B cell (primary cell): ENCODE data around the gene SCNN1B. TPM values are rescaled to one million over a fixed set of nuclear protein-coding genes. Genes with fewer than 3 reads are reported as not detected.

ENCODE experiments used
- ATAC-seq: fragments of 200-7000 bp; cut with Tn5 transposase; one replicate; pipeline ENCODE4 v1.10.0; 2021; ENCODE audit warnings: low read depth, mild to moderate bottlenecking, moderate number of reproducible peaks, moderate library complexity
- CTCF ChIA-PET: fragments of 350-600 bp; sonication (Branson Sonifier 250); formaldehyde crosslinking; loops from one replicate; lab custom pipeline; 2021; ENCODE audit warnings: antibody characterized with exemption, inconsistent platforms; lab: Charles Lee
- POLR2A ChIA-PET: fragments of 350-600 bp; sonication (Branson Sonifier 250); formaldehyde crosslinking; loops from one replicate; lab custom pipeline; 2021; ENCODE audit warnings: antibody characterized with exemption; lab: Charles Lee
- DNase-seq: peaks from one replicate; pipeline ENCODE4 v3.0.0; 2013
- H2AFZ ChIP-seq: 2 replicates; pipeline ENCODE4 v1.6.1; 2012; ENCODE audit warnings: mild to moderate bottlenecking, low read depth, low read length; ENCODE audit not compliant: insufficient read depth, poor library complexity, severe bottlenecking
- H3K27ac ChIP-seq, 2 donors: 1 replicate in 1 of 2; 2 replicates in 1 of 2; pipeline ENCODE4 v1.5.1; 2012 to 2013; ENCODE audit warnings: low read length in 2 of 2, mild to moderate bottlenecking in 2 of 2, moderate library complexity in 1 of 2
- H3K27me3 ChIP-seq, 4 experiments: fragments of 200-600 bp in 1 of 4; sonication (generic) in 1 of 4; replicated peaks in 1 of 4; 1 replicate in 2 of 4; 2 replicates in 2 of 4; pipeline versions ENCODE4 v1.6.1 to v1.7.0; 2013 to 2016; ENCODE audit warnings: low read length in 3 of 4, mild to moderate bottlenecking in 2 of 4, mixed read lengths in 1 of 4, moderate library complexity in 1 of 4; ENCODE audit not compliant: insufficient read depth in 4 of 4, control insufficient read depth in 3 of 4; ENCODE audit errors: control extremely low read depth in 1 of 4
- H3K36me3 ChIP-seq, 2 experiments: replicated peaks in 1 of 2; 1 replicate in 1 of 2; 2 replicates in 1 of 2; pipeline versions ENCODE4 v1.6.1 to v1.7.1; 2013; ENCODE audit warnings: low read length in 1 of 2; ENCODE audit not compliant: insufficient read depth in 2 of 2, control insufficient read depth in 1 of 2; ENCODE audit errors: control extremely low read depth in 1 of 2, extremely low read depth in 1 of 2
- H3K4me1 ChIP-seq, 2 donors: fragments of 200-600 bp in 1 of 2; sonication (generic) in 1 of 2; 1 replicate in 1 of 2; 2 replicates in 1 of 2; pipeline versions ENCODE4 v1.5.1 to v1.6.1; 2013 to 2017; ENCODE audit warnings: low read length in 2 of 2; ENCODE audit not compliant: control insufficient read depth in 2 of 2, insufficient read depth in 2 of 2
- H3K4me2 ChIP-seq: replicated peaks from 2 replicates; pipeline ENCODE3; 2012; ENCODE audit warnings: mild to moderate bottlenecking, low read depth, low read length; ENCODE audit not compliant: poor library complexity, severe bottlenecking
- H3K4me3 ChIP-seq, 5 experiments: fragments of 200-600 bp in 1 of 5; sonication (generic) in 1 of 5; 1 replicate in 3 of 5; 2 replicates in 2 of 5; pipeline versions ENCODE4 v1.5.1 to v1.7.0; 2011 to 2016; ENCODE audit warnings: low read length in 4 of 5, mild to moderate bottlenecking in 4 of 5, low read depth in 2 of 5, control low read depth in 1 of 5, moderate library complexity in 1 of 5; ENCODE audit not compliant: insufficient read depth in 1 of 5; ENCODE audit errors: control extremely low read depth in 1 of 5, extremely low read depth in 1 of 5
- H3K79me2 ChIP-seq: fragments of 200-600 bp; sonication (generic); one replicate; pipeline ENCODE4 v1.6.0; 2016; ENCODE audit warnings: low read length; ENCODE audit not compliant: control insufficient read depth, insufficient read depth
- H3K9ac ChIP-seq: fragments of 200-600 bp; sonication (generic); 2 replicates; pipeline ENCODE4 v1.6.1; 2017; ENCODE audit warnings: mild to moderate bottlenecking, low read length, moderate library complexity
- H3K9me3 ChIP-seq, 3 donors: one replicate each; pipeline versions ENCODE4 v1.6.1 to v1.7.1; 2013; ENCODE audit warnings: low read length in 2 of 3; ENCODE audit not compliant: control insufficient read depth in 2 of 3, insufficient read depth in 1 of 3; ENCODE audit errors: control extremely low read depth in 1 of 3
- H4K20me1 ChIP-seq: 2 replicates; pipeline ENCODE4 v1.6.0; 2012; ENCODE audit warnings: mild to moderate bottlenecking, low read length; ENCODE audit not compliant: insufficient read depth, control insufficient read depth, poor library complexity, severe bottlenecking
- H3K27ac Mint-ChIP-seq: one replicate; pipeline ENCODE4 v1.8.0; 2021; ENCODE audit warnings: mixed read lengths
- H3K27me3 Mint-ChIP-seq: one replicate; pipeline ENCODE4 v1.8.0; 2021; ENCODE audit warnings: mixed read lengths
- H3K4me1 Mint-ChIP-seq: one replicate; pipeline ENCODE4 v1.8.0; 2021; ENCODE audit warnings: mixed read lengths
- H3K4me3 Mint-ChIP-seq: one replicate; pipeline ENCODE4 v1.8.0; 2021; ENCODE audit warnings: mixed read lengths
- H3K9me3 Mint-ChIP-seq: one replicate; pipeline ENCODE4 v1.8.0; 2022; ENCODE audit warnings: mixed read lengths; ENCODE audit not compliant: insufficient read depth
- CTCF ChIP-seq: fragments of 200-600 bp; IDR thresholded peaks from one replicate; pipeline ENCODE4 v1.8.0; 2022; ENCODE audit warnings: antibody characterized with exemption, mild to moderate bottlenecking
- EZH2 ChIP-seq: IDR thresholded peaks from 2 replicates; pipeline ENCODE4 v1.6.1; 2012; ENCODE audit warnings: borderline replicate concordance, low read depth, mild to moderate bottlenecking, moderate library complexity, low read length; ENCODE audit not compliant: insufficient read depth, poor library complexity, severe bottlenecking
- WGBS: methylation state at CpG from one replicate; pipeline ENCODE4 v1.1.5; 2013; ENCODE audit warnings: missing lambda C conversion rate; ENCODE audit not compliant: insufficient coverage; 5-methylcytosine and 5-hydroxymethylcytosine counted together
- intact Hi-C: fragments of 100-400 bp; cut with micrococcal nuclease; formaldehyde crosslinking; loops from one replicate; pipeline ENCODE4 v1.10.0; 2022
- polyA plus RNA-seq: library from polyadenylated mRNA; depleted of rRNA; stranded (reverse); fragments of >200 nt; gene quantifications from 2 replicates; pipeline ENCODE4 v1.2.3, GENCODE V29; 2012
- total RNA-seq, 2 donors: library from RNA; stranded (reverse); fragments of 120-200 nt in 1 of 2; gene quantifications; 1 replicate in 1 of 2; 2 replicates in 1 of 2; pipeline versions ENCODE4 v1.2.3 to v1.2.4, GENCODE V29; 2013 to 2022

Gene SCNN1B
- total and polyA plus RNA-seq, 2 donors (not counting 1 experiment from before 2014, with no cell fraction given), result 0.30 TPM; not detected in 1

DNA sequence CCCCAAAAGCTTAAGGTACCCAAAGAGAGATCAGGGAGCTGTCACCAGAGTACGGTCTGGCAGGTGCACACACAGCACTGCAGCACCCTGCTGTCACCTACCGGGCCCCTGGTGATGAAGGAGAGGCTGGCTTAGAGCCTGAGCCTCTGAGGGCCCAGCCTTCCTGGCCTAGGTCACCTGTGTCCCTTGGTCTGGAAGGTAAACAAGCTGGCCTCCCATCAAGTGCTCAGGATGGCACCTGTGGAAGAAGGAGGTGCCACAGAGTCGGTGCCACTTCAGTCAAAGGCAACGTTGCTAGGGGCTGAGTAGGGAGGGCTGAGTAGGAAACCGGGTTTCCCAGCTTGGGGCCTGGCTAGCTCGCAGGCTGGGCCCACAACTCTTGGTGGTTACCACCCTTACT is 80.2 kb downstream of the SCNN1B start:
- no peaks in the 10 kb centered on the region for H3K9me3 Mint-ChIP-seq
- Histone ChIP-seq H3K27me3 (no peaks in the 10 kb centered on the region), H3K4me2 (no peak overlapping the region), H3K4me3 (no peak overlapping the region), H4K20me1 (no peaks in the 10 kb centered on the region), H2AFZ (no peak overlapping the region), H3K27ac (no peak overlapping the region), H3K9ac (no peak overlapping the region), H3K9me3 (no peaks in the 10 kb centered on the region), H3K79me2 (no peaks in the 10 kb centered on the region), H3K4me1 (no peaks in the 10 kb centered on the region), H3K36me3 (no peaks in the 10 kb centered on the region)
- ATAC-seq (no peak), DNase-seq (no peak)
- no peak overlapping the region for H3K4me3 Mint-ChIP-seq
- TF ChIP-seq CTCF (no peak), EZH2 (no peak)
- ChIA-PET POLR2A (no interaction called here), CTCF (no interaction called here)
- H3K4me1 Mint-ChIP-seq, result no peaks in the 10 kb centered on the region
- intact Hi-C loops, result no loop called here
- WGBS, result 100% methylated on average over 1 of the region's 6 CpGs
- peaks cover 9% of the 10 kb centered on the region for H3K27me3 Mint-ChIP-seq
- no peak overlapping the region for H3K27ac Mint-ChIP-seq

GRCh38 chr16:23383881-23384280 is 81.8 kb downstream of the SCNN1B start:
- TF ChIP-seq EZH2 (no peak), CTCF (no peak)
- H3K4me2 ChIP-seq, result no peak overlapping the region
- H3K4me1 ChIP-seq, result no peaks in the 10 kb centered on the region
- H3K79me2 ChIP-seq, result no peaks in the 10 kb centered on the region
- CTCF ChIA-PET, result no interaction called here
- peaks cover 7% of the 10 kb centered on the region for H3K27me3 Mint-ChIP-seq
- WGBS, result 100% methylated on average over 3 of the region's 3 CpGs
- intact Hi-C loops, result no loop called here
- no peaks in the 10 kb centered on the region for H3K4me1 Mint-ChIP-seq
- POLR2A ChIA-PET, result interaction anchor here (0.7 kb wide), 1 partner anchor 258 kb away, joined by 6 read pairs; no protein-coding TSS in a partner anchor
- no peaks in the 10 kb centered on the region for H3K27me3 ChIP-seq
- H3K9ac ChIP-seq, result no peak overlapping the region
- no peak overlapping the region for H3K27ac ChIP-seq
- ATAC-seq (no peak), DNase-seq (no peak)
- no peak overlapping the region for H3K4me3 Mint-ChIP-seq
- no peaks in the 10 kb centered on the region for H3K9me3 Mint-ChIP-seq
- no peak overlapping the region for H3K27ac Mint-ChIP-seq
- no peak overlapping the region for H2AFZ ChIP-seq
- H3K36me3 ChIP-seq, result peaks cover 0 to 3% of the 10 kb centered on the region in 2 experiments
- H3K9me3 ChIP-seq, result no peaks in the 10 kb centered on the region
- H3K4me3 ChIP-seq, result no peak overlapping the region
- H4K20me1 ChIP-seq, result no peaks in the 10 kb centered on the region
